ENCODE results near the gene FGF1. TPM values are rescaled to one million over a fixed set of nuclear protein-coding genes. Genes with fewer than 3 reads are reported as not detected.

Gene FGF1
- total RNA-seq, 1 donor from 2014 or later: not detected

DNA sequence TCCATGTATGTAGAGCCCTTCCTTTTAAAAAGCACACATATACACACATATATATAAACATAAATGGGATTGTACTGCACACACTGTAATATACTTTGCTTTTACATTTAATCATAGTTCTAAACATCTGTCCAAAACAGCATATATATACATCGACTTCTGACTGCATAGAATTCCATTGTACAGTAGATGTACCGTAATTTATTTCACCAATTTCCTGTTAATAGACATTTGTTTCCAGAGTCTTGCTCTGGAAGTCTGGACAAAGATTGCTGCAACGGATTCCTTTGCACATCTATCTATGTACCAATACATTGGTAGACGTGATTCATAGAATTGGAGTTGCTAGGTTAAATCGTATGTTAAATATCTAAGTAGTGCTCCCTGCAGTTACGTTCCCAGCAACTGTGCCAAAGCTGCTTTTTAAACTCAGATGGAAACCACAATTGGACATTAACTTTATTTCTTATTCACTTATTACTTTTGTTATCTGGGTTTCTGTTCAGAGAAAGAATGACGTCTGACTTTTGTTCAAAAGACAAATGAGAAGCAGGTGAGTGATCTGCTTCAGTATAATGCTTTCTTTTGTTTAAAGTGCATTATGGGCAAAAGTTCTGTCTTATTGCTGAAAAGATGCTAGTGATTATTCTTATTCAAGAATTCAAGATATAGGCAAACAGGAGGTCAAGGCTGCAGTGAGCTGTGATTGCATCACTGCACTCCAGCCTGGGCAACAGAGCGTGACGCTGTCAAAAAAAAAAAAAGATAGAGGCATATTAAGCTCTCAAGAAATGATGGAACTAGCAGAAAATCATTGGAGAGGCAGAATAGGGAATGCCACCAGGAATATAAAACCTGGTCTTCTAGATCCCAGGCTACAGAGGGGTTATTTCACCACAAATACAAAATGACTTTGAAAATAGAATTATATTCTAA lies 138.2 kb downstream of the FGF1 start:
- Histone ChIP-seq H3K9me3 (ENCODE audit: low read depth) (no peaks in the 10 kb centered on the region), H3K36me3 (no peaks in the 10 kb centered on the region), H3K4me1 (peaks cover 13% of the 10 kb centered on the region), H3K4me3 (no peak overlapping the region), H3K4me2 (no peak overlapping the region), H3K9ac (no peak overlapping the region), H3K79me2 (ENCODE audit: low read depth) (no peaks in the 10 kb centered on the region), H3K27me3 (peaks cover 35% of the 10 kb centered on the region), H2AFZ (replicated peaks) (no peak overlapping the region), H3F3A (ENCODE audit: low read depth) (peaks cover 27% of the 10 kb centered on the region), H3K27ac (no peak overlapping the region), H4K20me1 (ENCODE audit: low read depth) (peaks cover 4% of the 10 kb centered on the region)
- Mint-ChIP-seq H3K27ac (no peak overlapping the region), H3K27me3 (ENCODE audit: insufficient read depth, low read depth) (peaks cover 7% of the 10 kb centered on the region), H3K36me3 (no peaks in the 10 kb centered on the region), H3K9me3 (no peaks in the 10 kb centered on the region), H3K4me3 (no peak overlapping the region), H3K4me1 (peaks cover 57% of the 10 kb centered on the region)
- TF ChIP-seq EZH2phosphoT487 (IDR thresholded peaks at IDR 0.05) (no peak), EZH2 (IDR thresholded peaks at IDR 0.05) (no peak)
- TF ChIP-seq, protein P1, sequence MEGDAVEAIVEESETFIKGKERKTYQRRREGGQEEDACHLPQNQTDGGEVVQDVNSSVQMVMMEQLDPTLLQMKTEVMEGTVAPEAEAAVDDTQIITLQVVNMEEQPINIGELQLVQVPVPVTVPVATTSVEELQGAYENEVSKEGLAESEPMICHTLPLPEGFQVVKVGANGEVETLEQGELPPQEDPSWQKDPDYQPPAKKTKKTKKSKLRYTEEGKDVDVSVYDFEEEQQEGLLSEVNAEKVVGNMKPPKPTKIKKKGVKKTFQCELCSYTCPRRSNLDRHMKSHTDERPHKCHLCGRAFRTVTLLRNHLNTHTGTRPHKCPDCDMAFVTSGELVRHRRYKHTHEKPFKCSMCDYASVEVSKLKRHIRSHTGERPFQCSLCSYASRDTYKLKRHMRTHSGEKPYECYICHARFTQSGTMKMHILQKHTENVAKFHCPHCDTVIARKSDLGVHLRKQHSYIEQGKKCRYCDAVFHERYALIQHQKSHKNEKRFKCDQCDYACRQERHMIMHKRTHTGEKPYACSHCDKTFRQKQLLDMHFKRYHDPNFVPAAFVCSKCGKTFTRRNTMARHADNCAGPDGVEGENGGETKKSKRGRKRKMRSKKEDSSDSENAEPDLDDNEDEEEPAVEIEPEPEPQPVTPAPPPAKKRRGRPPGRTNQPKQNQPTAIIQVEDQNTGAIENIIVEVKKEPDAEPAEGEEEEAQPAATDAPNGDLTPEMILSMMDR (IDR thresholded peaks at IDR 0.05): no peak
- no peak for DNase-seq (ENCODE audit: low spot score)

DNA sequence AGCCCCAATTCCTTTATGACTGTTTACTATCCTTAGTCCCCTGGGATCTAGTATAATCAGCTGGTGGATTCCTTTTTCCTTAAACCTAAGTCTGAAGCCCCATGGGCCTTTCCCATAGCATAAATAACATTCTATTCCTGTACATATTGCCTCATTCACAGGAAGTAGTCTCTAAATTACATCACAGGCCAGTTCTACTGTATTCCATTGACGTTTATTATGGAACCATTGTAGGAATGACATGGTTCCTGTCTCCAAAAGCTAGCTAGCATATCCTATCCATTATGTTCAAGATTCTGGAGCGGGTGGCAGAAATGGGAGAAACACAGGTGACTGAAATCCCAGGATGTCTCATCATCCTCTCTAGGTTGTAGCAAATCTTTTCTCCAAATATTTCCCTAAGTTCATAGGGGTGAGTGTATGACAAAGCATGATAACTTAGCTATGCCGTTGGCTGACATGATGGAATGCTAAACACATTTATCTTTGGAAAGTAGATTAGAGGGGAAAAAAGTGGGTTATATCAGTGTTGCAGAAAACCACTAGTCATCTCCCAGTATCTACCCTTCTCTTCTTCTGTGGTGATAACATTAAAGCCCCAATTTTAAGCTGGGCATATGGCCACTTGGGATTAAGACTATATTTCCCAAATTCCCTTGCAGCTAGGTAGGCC lies 140.1 kb downstream of the FGF1 start:
- Histone ChIP-seq H3K4me2 (no peak overlapping the region), H4K20me1 (ENCODE audit: low read depth) (peaks cover under 1% of the 10 kb centered on the region), H3K9me3 (ENCODE audit: low read depth) (no peaks in the 10 kb centered on the region), H3K79me2 (ENCODE audit: low read depth) (no peaks in the 10 kb centered on the region), H2AFZ (replicated peaks) (no peak overlapping the region), H3K36me3 (no peaks in the 10 kb centered on the region), H3K4me1 (no peaks in the 10 kb centered on the region), H3K9ac (no peak overlapping the region), H3K27me3 (peaks cover 20% of the 10 kb centered on the region), H3K4me3 (no peak overlapping the region), H3K27ac (no peak overlapping the region), H3F3A (ENCODE audit: low read depth) (peaks cover 9% of the 10 kb centered on the region)
- Mint-ChIP-seq H3K27me3 (ENCODE audit: insufficient read depth, low read depth) (peaks cover 5% of the 10 kb centered on the region), H3K36me3 (no peaks in the 10 kb centered on the region), H3K27ac (no peak overlapping the region), H3K4me3 (no peak overlapping the region), H3K9me3 (no peaks in the 10 kb centered on the region), H3K4me1 (peaks cover 48% of the 10 kb centered on the region)
- no peak for DNase-seq (ENCODE audit: low spot score)
- no peak for TF ChIP-seq EZH2 (IDR thresholded peaks at IDR 0.05)
- TF ChIP-seq EZH2phosphoT487 (IDR thresholded peaks at IDR 0.05): no peak
- TF ChIP-seq, protein P1 (IDR thresholded peaks at IDR 0.05): no peak

DNA sequence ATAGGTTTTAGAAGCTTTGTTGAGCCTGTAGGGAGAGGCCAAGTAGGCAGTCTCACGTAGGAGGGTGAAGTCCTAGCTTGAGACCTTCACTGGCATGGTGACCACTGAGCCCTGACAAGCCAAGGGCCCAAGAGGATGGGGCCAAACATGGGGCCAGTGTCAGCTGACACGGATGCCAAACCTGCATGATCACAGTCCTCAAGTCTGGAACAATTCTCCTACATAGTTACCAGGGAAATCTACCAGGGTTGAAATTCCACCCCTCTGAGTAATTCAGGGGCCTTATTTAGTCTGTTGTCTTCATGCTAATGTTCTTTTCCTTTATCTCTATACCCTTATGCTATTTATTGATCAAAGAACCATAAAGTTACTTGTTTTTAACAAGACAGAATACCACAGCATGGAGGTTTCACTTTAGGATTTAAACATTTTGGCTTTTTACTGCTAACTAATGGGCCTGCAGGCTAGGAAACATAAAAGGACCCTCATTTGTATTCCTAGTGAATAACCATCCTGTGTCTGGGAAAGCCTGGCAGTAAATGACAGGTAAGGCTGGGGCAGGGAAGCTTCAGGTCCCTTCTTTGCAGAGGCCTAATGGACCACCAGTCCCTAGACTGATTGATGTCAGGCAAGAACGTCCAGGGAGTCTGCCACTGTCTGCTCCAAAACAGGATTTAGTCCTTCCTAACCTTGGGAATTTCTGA lies 140.8 kb downstream of the FGF1 start:
- DNase-seq (ENCODE audit: low spot score): no peak
- no peak overlapping the region for H3K9ac ChIP-seq
- TF ChIP-seq EZH2 (IDR thresholded peaks at IDR 0.05) (no peak), EZH2phosphoT487 (IDR thresholded peaks at IDR 0.05) (no peak)
- TF ChIP-seq, protein P1 (IDR thresholded peaks at IDR 0.05): no peak
- H3K36me3 ChIP-seq: no peaks in the 10 kb centered on the region
- no peak overlapping the region for H2AFZ ChIP-seq (replicated peaks)
- H3K9me3 ChIP-seq (ENCODE audit: low read depth): no peaks in the 10 kb centered on the region
- H3K27ac Mint-ChIP-seq: no peak overlapping the region
- H3K4me3 ChIP-seq: no peak overlapping the region
- H3K27me3 Mint-ChIP-seq (ENCODE audit: insufficient read depth, low read depth): peaks cover 5% of the 10 kb centered on the region
- H3K4me2 ChIP-seq: no peak overlapping the region
- H3K9me3 Mint-ChIP-seq: no peaks in the 10 kb centered on the region
- no peaks in the 10 kb centered on the region for H3K79me2 ChIP-seq (ENCODE audit: low read depth)
- peaks cover 3% of the 10 kb centered on the region for H3F3A ChIP-seq (ENCODE audit: low read depth)
- H3K4me3 Mint-ChIP-seq: no peak overlapping the region
- no peak overlapping the region for H3K27ac ChIP-seq
- H3K36me3 Mint-ChIP-seq: no peaks in the 10 kb centered on the region
- H4K20me1 ChIP-seq (ENCODE audit: low read depth): no peaks in the 10 kb centered on the region
- no peaks in the 10 kb centered on the region for H3K4me1 ChIP-seq
- peaks cover 48% of the 10 kb centered on the region for H3K4me1 Mint-ChIP-seq
- peaks cover 13% of the 10 kb centered on the region for H3K27me3 ChIP-seq
